Activated B cell treated with CpG ODN at 0.5 μM for 24 hours (primary cell): ENCODE measurements around the gene SPRY4. TPM values are rescaled to one million over a fixed set of nuclear protein-coding genes. Genes with fewer than 3 reads are reported as not detected.

Experiments
- ATAC-seq: fragments of 200-7000 bp; cut with Tn5 transposase; one replicate; pipeline ENCODE4 v1.10.0; 2021; ENCODE audit warnings: low read depth, mild to moderate bottlenecking, moderate library complexity
- CTCF ChIA-PET: fragments of 350-600 bp; sonication (Branson Sonifier 250); formaldehyde crosslinking; loops from one replicate; lab custom pipeline; 2021; ENCODE audit warnings: antibody characterized with exemption; lab: Charles Lee
- POLR2A ChIA-PET: fragments of 350-600 bp; sonication (Branson Sonifier 250); formaldehyde crosslinking; loops from one replicate; lab custom pipeline; 2021; ENCODE audit warnings: antibody characterized with exemption; lab: Charles Lee
- DNase-seq: peaks from one replicate; pipeline ENCODE4 v3.0.0; 2022
- H3K27ac Mint-ChIP-seq: one replicate; pipeline ENCODE4 v1.8.0; 2020; ENCODE audit warnings: mixed read lengths
- H3K27me3 Mint-ChIP-seq: one replicate; pipeline ENCODE4 v1.8.0; 2021; ENCODE audit warnings: mixed read lengths
- H3K36me3 Mint-ChIP-seq: one replicate; pipeline ENCODE4 v1.8.0; 2021; ENCODE audit warnings: low read depth, mixed read lengths
- H3K4me1 Mint-ChIP-seq: one replicate; pipeline ENCODE4 v1.8.0; 2021; ENCODE audit warnings: mixed read lengths
- H3K4me3 Mint-ChIP-seq: one replicate; pipeline ENCODE4 v1.8.0; 2020; ENCODE audit warnings: mild to moderate bottlenecking, mixed read lengths
- H3K9me3 Mint-ChIP-seq: one replicate; pipeline ENCODE4 v1.8.0; 2020; ENCODE audit warnings: mixed read lengths
- intact Hi-C: fragments of 100-400 bp; cut with micrococcal nuclease; formaldehyde crosslinking; loops from one replicate; pipeline ENCODE4 v1.15.1; 2024
- total RNA-seq: library from RNA; stranded (reverse); gene quantifications from 2 replicates; pipeline ENCODE4 v1.2.3, GENCODE V29; 2022
- TF ChIP-seq, protein P1 (sequence below): fragments of 200-600 bp; IDR thresholded peaks from one replicate; pipeline ENCODE4 v1.8.0; 2022; ENCODE audit warnings: antibody characterized with exemption, mild to moderate bottlenecking

The SPRY4 gene
- total RNA-seq, 1 donor from 2014 or later, result not detected

DNA sequence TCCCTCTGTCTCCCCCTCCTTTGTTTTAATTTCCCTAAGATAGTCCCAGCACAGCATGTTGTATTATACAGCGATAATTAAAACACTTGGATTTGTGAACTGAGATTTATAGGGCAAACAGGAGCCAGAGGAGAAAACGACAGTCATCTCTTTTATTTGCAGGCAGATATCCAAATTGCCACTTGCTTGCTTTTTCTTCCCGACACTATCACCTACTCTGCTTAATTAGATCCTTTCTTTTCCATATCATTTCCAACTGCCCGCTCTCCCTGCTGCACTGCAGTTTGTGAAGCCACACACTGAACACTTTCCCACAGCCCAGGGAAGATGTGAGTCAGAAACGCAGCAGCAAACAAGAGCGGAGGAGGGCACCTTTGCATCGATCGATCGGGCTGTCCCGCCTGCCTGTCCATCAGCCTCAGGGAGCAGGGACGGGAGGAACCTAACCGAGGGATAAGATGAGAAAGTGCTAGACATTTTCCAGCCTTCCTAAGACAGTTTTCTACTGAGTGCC is 35.8 kb upstream of the SPRY4 start:
- H3K4me1 Mint-ChIP-seq, result peaks cover 54% of the 10 kb centered on the region
- H3K27me3 Mint-ChIP-seq, result peaks cover 8% of the 10 kb centered on the region
- ATAC-seq (no peak), DNase-seq (no peak)
- H3K36me3 Mint-ChIP-seq, result no peaks in the 10 kb centered on the region
- H3K9me3 Mint-ChIP-seq, result no peaks in the 10 kb centered on the region
- ChIA-PET CTCF (no interaction called here), POLR2A (no interaction called here)
- TF ChIP-seq, protein P1, sequence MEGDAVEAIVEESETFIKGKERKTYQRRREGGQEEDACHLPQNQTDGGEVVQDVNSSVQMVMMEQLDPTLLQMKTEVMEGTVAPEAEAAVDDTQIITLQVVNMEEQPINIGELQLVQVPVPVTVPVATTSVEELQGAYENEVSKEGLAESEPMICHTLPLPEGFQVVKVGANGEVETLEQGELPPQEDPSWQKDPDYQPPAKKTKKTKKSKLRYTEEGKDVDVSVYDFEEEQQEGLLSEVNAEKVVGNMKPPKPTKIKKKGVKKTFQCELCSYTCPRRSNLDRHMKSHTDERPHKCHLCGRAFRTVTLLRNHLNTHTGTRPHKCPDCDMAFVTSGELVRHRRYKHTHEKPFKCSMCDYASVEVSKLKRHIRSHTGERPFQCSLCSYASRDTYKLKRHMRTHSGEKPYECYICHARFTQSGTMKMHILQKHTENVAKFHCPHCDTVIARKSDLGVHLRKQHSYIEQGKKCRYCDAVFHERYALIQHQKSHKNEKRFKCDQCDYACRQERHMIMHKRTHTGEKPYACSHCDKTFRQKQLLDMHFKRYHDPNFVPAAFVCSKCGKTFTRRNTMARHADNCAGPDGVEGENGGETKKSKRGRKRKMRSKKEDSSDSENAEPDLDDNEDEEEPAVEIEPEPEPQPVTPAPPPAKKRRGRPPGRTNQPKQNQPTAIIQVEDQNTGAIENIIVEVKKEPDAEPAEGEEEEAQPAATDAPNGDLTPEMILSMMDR, result no peak
- no peak overlapping the region for H3K4me3 Mint-ChIP-seq
- H3K27ac Mint-ChIP-seq, result no peak overlapping the region
- intact Hi-C loops, result no loop called here

- Mint-ChIP-seq H3K27me3 (peaks cover 6% of the 10 kb centered on the region), H3K27ac (no peak overlapping the region), H3K4me3 (no peak overlapping the region), H3K4me1 (peaks cover 53% of the 10 kb centered on the region), H3K9me3 (no peaks in the 10 kb centered on the region), H3K36me3 (no peaks in the 10 kb centered on the region)
- intact Hi-C loops, result no loop called here
- CTCF ChIA-PET, result no interaction called here
- ATAC-seq, result no peak
- POLR2A ChIA-PET, result no interaction called here
- no peak for DNase-seq
- TF ChIP-seq, protein P1, result no peak
Measured at GRCh38 chr5:142360051-142360498, 35.3 kb upstream of the SPRY4 start.

- Mint-ChIP-seq H3K4me1 (peaks cover 43% of the 10 kb centered on the region), H3K27ac (no peak overlapping the region), H3K9me3 (no peaks in the 10 kb centered on the region)
Measured at GRCh38 chr5:142358648-142359047, 33.8 kb upstream of the SPRY4 start.

DNA sequence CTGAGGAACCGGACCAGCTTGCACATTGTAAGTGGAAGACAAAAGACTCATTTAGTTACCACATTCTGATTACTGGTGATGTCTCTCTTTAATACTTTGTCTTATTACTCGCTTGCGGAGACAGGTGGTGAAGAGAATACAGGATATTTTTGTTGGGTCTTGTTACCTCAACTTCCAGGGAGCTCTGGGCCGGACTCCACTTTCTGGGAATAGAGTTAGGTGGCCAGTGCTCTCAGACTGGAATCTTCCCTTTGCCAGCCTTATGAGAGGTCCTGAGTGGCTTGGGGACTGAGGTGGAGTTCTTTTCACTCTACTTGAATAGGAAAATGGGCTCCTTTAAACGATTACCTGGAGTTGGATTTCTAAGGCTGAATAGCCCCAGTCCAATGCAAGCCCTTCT is 33.3 kb upstream of the SPRY4 start:
- Mint-ChIP-seq H3K4me3 (peak overlapping the region; percentile 75), H3K27me3 (peaks cover 5% of the 10 kb centered on the region), H3K36me3 (no peaks in the 10 kb centered on the region), H3K27ac (no peak overlapping the region), H3K4me1 (peaks cover 40% of the 10 kb centered on the region), H3K9me3 (no peaks in the 10 kb centered on the region)
- ATAC-seq (no peak), DNase-seq (no peak)
- TF ChIP-seq, protein P1, result no peak
- ChIA-PET POLR2A (interaction anchor here (0.8 to 1.8 kb wide), 7 partner anchors 31 to 442 kb away, joined by 3 to 7 read pairs (median 4); partner anchors contain the start of genes NDFIP1, RNF14 and SPRY4), CTCF (interaction anchor here (1.3 kb wide), 1 partner anchor 389 kb away, joined by 3 read pairs; the partner anchor contains the start of gene RNF14)
- intact Hi-C loops, result loop anchor here (5.0 to 10.0 kb wide), 3 partner anchors 346 to 1033 kb away; partner anchors contain the start of genes GNPDA1 and TAF7

More at GRCh38 chr5:142358648-142359047, 33.8 kb upstream of the SPRY4 start:
- intact Hi-C loops, result loop anchor here (5.0 to 10.0 kb wide), 3 partner anchors 346 to 1034 kb away; partner anchors contain the start of genes GNPDA1 and TAF7
- POLR2A ChIA-PET, result interaction anchor here (1.2 kb wide), 1 partner anchor 62 kb away, joined by 4 read pairs; no protein-coding TSS in a partner anchor
- TF ChIP-seq, protein P1, result no peak
- no peaks in the 10 kb centered on the region for H3K36me3 Mint-ChIP-seq
- ATAC-seq (no peak), DNase-seq (no peak)
- H3K27me3 Mint-ChIP-seq, result peaks cover 5% of the 10 kb centered on the region
- H3K4me3 Mint-ChIP-seq, result no peak overlapping the region
- CTCF ChIA-PET, result no interaction called here

- H3K4me1 Mint-ChIP-seq, result peaks cover 40% of the 10 kb centered on the region
- H3K36me3 Mint-ChIP-seq, result no peaks in the 10 kb centered on the region
- TF ChIP-seq, protein P1, result no peak
- no peaks in the 10 kb centered on the region for H3K9me3 Mint-ChIP-seq
- DNase-seq (no peak), ATAC-seq (no peak)
- H3K27ac Mint-ChIP-seq, result peak overlapping the region; percentile 50
- ChIA-PET CTCF (interaction anchor here (1.3 kb wide), 1 partner anchor 388 kb away, joined by 3 read pairs; the partner anchor contains the start of gene RNF14), POLR2A (interaction anchor here (0.8 to 1.8 kb wide), 8 partner anchors 31 to 442 kb away, joined by 3 to 7 read pairs (median 4); partner anchors contain the start of genes NDFIP1, RNF14 and SPRY4)
- intact Hi-C loops, result loop anchor here (1.0 to 10.0 kb wide), 7 partner anchors 32 to 1033 kb away; partner anchors contain the start of genes GNPDA1, RNF14, SPRY4 and TAF7
- peak overlapping the region; percentile 75 for H3K4me3 Mint-ChIP-seq
- peaks cover 5% of the 10 kb centered on the region for H3K27me3 Mint-ChIP-seq
Measured at GRCh38 chr5:142357469-142358090, 32.8 kb upstream of the SPRY4 start.
